Measurements from ENCODE around the gene MAST2.

GRCh38 chr1:45843474-45843905, 40.1 kb downstream of the MAST2 start:
- TF ChIP-seq CTCF (IDR thresholded peaks at IDR 0.05) = peak in 3 of 6 experiments; percentile 22 to 45 (median 42)
- TF ChIP-seq POLR2A (IDR thresholded peaks at IDR 0.05) = no peak
